Measurements from ENCODE around the gene SETBP1. TPM values are rescaled to one million over a fixed set of nuclear protein-coding genes. Genes with fewer than 3 reads are reported as not detected.
A peak's percentile ranks its signal among the peaks of the same experiment; 100 is the strongest.

SETBP1 gene
- total RNA-seq, 1 donor from 2014 or later, result 72.8 TPM

DNA sequence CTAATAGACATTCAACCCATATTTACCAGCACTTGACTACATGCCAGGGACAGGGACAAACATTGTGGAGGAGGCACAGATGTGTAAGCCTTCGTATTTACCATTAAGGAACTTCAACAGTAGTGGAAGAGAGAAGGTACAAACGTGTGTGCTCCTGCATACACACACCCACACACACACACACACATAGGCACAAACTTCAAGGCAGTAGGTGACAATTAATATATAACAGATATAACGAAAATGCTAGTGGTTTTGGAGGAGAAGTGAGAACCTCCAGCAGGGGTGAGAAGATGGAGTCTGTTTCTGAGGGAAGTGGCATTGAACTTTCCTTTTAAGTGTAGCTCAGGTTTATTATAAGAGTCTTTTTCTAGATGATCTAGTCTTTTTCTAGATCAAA lies 231.1 kb downstream of the SETBP1 start:
- no peaks in the 10 kb centered on the region for H3K9me3 Mint-ChIP-seq
- ATAC-seq (ENCODE audit: low read depth) (peak; percentile 15), DNase-seq (no peak)
- POLR2A ChIA-PET, result interaction anchor here (1.1 to 1.3 kb wide), 2 partner anchors 23 to 104 kb away, joined by 3 read pairs; no protein-coding TSS in a partner anchor
- intact Hi-C loops (cut with micrococcal nuclease), result loop anchor here (5.0 kb wide), 1 partner anchor 191 kb away; no protein-coding TSS in a partner anchor
- H3K27me3 Mint-ChIP-seq, result no peaks in the 10 kb centered on the region
- TF ChIP-seq, protein P1, sequence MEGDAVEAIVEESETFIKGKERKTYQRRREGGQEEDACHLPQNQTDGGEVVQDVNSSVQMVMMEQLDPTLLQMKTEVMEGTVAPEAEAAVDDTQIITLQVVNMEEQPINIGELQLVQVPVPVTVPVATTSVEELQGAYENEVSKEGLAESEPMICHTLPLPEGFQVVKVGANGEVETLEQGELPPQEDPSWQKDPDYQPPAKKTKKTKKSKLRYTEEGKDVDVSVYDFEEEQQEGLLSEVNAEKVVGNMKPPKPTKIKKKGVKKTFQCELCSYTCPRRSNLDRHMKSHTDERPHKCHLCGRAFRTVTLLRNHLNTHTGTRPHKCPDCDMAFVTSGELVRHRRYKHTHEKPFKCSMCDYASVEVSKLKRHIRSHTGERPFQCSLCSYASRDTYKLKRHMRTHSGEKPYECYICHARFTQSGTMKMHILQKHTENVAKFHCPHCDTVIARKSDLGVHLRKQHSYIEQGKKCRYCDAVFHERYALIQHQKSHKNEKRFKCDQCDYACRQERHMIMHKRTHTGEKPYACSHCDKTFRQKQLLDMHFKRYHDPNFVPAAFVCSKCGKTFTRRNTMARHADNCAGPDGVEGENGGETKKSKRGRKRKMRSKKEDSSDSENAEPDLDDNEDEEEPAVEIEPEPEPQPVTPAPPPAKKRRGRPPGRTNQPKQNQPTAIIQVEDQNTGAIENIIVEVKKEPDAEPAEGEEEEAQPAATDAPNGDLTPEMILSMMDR (IDR thresholded peaks at IDR 0.05), result no peak
- CTCF ChIA-PET, result no interaction called here
- H3K4me3 Mint-ChIP-seq, result peak overlapping the region; percentile 17
- peak overlapping the region; percentile 1 for H3K27ac Mint-ChIP-seq
- H3K4me1 Mint-ChIP-seq, result peaks cover 62% of the 10 kb centered on the region
- peaks cover 9% of the 10 kb centered on the region for H3K36me3 Mint-ChIP-seq (ENCODE audit: low read depth)

DNA sequence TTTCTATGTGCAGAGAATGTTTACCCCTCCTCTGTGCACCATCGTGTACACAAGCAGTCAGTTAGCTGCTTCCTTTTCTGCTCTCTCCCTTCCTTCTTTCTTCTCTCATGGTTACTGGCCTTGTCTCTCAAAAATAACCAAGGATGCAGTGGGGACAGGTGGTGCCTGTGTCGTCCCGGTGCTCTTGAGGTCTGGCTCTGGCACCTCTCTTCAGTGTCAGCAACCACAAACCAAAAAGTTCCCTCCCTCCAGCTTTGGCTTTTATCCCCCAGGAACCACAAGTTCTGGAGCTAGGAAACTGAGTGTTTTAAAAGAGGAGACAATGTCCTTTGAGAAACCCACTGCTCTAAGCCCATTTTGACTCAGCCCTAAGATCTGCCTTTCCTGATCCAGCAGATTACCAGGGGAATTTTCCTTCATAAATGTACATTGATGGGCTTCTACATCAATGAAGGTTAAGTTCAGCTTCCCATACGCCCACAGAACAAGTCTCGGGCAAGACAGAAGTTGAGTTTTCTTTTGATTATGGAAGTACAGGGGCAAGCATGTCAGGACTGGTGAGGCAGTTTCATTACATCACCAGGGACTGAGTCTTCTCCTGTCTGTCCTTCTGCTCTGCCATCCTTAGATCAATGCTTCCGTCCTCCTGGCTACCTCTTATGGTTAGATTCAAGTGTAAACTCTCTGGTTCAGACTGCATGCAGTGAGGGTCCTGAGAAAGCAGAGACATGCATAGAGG lies 232.2 kb downstream of the SETBP1 start:
- TF ChIP-seq, protein P1 (IDR thresholded peaks at IDR 0.05), result no peak
- intact Hi-C loops (cut with micrococcal nuclease), result loop anchor here (5.0 kb wide), 1 partner anchor 189 kb away; no protein-coding TSS in a partner anchor
- ATAC-seq (ENCODE audit: low read depth), result no peak
- ChIA-PET CTCF (no interaction called here), POLR2A (interaction anchor here (1.1 kb wide), 1 partner anchor 105 kb away, joined by 3 read pairs; no protein-coding TSS in a partner anchor)
- no peak overlapping the region for H3K4me3 Mint-ChIP-seq
- no peaks in the 10 kb centered on the region for H3K27me3 Mint-ChIP-seq
- peaks cover 72% of the 10 kb centered on the region for H3K4me1 Mint-ChIP-seq
- no peak for DNase-seq
- no peak overlapping the region for H3K27ac Mint-ChIP-seq
- peaks cover 10% of the 10 kb centered on the region for H3K36me3 Mint-ChIP-seq (ENCODE audit: low read depth)
- no peaks in the 10 kb centered on the region for H3K9me3 Mint-ChIP-seq

DNA sequence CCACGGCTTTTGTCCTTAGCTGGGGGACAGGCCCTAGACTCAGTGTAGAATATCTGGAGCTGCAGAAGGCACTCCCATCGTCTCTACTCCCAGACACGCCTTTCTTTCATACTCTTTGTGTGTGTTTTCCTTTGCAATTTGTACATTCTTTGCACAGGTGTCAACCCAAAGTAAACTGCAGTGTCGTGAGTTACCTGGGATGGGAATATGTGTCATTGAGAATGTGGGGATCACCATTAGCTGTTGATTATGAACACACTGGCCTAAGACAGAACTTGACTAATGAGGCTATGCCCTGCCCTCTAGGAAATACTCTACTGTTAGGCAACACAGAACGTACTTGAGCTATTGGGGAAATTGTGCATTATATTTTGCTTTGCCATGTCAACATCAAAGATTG lies 233.3 kb downstream of the SETBP1 start:
- POLR2A ChIA-PET, result interaction anchor here (0.5 kb wide), 1 partner anchor 156 kb away, joined by 6 read pairs; no protein-coding TSS in a partner anchor
- Mint-ChIP-seq H3K4me1 (peaks cover 65% of the 10 kb centered on the region), H3K27me3 (no peaks in the 10 kb centered on the region), H3K27ac (no peak overlapping the region), H3K9me3 (no peaks in the 10 kb centered on the region), H3K4me3 (no peak overlapping the region), H3K36me3 (ENCODE audit: low read depth) (peaks cover 17% of the 10 kb centered on the region)
- DNase-seq (no peak), ATAC-seq (ENCODE audit: low read depth) (no peak)
- intact Hi-C loops (cut with micrococcal nuclease), result loop anchor here (5.0 kb wide), 1 partner anchor 188 kb away; no protein-coding TSS in a partner anchor
- CTCF ChIA-PET, result no interaction called here
- TF ChIP-seq, protein P1 (IDR thresholded peaks at IDR 0.05), result no peak

DNA sequence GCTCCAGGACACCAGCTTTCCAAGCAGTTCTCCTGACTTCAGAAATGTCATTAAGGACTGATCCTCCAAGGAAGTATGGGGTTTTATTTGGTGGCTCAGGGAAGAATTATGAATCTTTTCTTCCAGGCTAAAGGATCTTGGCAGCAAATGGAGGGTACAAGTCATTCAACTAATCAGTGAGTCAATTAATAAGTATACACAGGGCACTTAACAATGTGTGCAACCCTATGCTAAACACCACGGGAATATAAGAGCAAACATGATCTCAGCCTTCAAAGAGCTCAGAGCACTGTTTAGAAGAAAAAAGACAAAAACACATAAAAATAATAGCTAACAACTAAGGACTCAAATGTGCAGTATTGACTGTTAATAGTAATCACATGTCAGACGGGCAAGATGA lies 234.5 kb downstream of the SETBP1 start:
- Mint-ChIP-seq H3K27me3 (no peaks in the 10 kb centered on the region), H3K9me3 (no peaks in the 10 kb centered on the region), H3K36me3 (ENCODE audit: low read depth) (peaks cover 21% of the 10 kb centered on the region), H3K4me3 (no peak overlapping the region), H3K4me1 (peaks cover 55% of the 10 kb centered on the region), H3K27ac (no peak overlapping the region)
- POLR2A ChIA-PET, result no interaction called here
- ATAC-seq (ENCODE audit: low read depth) (no peak), DNase-seq (no peak)
- intact Hi-C loops (cut with micrococcal nuclease), result no loop called here
- TF ChIP-seq, protein P1 (IDR thresholded peaks at IDR 0.05), result no peak
- CTCF ChIA-PET, result no interaction called here

DNA sequence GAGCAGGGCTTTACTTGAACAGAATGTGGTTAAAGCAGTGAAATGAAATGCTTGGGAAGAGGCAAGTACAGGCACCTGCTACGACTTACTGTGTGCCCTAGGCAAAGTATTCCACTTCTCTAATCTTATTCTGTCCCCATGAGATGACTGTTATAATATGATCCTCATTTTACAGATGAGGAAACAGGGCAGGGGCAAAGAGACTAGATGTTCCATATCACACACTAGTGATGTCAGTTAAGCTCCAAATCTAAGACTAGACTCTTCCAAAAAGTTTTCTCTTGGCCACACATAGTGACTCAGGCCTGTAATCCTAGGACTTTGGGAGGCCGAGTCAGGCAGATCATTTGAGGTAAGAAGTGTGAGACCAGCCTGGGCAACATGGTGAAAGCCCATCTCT lies 235.0 kb downstream of the SETBP1 start:
- TF ChIP-seq, protein P1 (IDR thresholded peaks at IDR 0.05), result no peak

More for the DNA sequence above, 235.0 kb downstream of the SETBP1 start:
- ATAC-seq (ENCODE audit: low read depth), result no peak
- no peak for DNase-seq
- H3K4me1 Mint-ChIP-seq, result peaks cover 50% of the 10 kb centered on the region
- H3K27ac Mint-ChIP-seq, result no peak overlapping the region
- ChIA-PET CTCF (no interaction called here), POLR2A (no interaction called here)
- no peaks in the 10 kb centered on the region for H3K9me3 Mint-ChIP-seq
- intact Hi-C loops (cut with micrococcal nuclease), result no loop called here
- H3K4me3 Mint-ChIP-seq, result no peak overlapping the region
- H3K36me3 Mint-ChIP-seq (ENCODE audit: low read depth), result peaks cover 21% of the 10 kb centered on the region
- no peaks in the 10 kb centered on the region for H3K27me3 Mint-ChIP-seq
